BE2C (cell line): ENCODE data around the gene NUP153.
A peak's percentile ranks its signal among the peaks of the same experiment; 100 is the strongest.
"Not testable (repeated sequence)": the region's sequence is repeated elsewhere in the genome, so short reads cannot be mapped to it uniquely, and the experiment has no call there.

Experiments
- DNase-seq: peaks from one replicate; pipeline ENCODE4 v3.0.0-alpha.2; 2020
- H3K27me3 ChIP-seq: fragments of 250-450 bp; sonication (Bioruptor Pico); 2 replicates; pipeline ENCODE4 v1.5.1; 2020; ENCODE audit warnings: mild to moderate bottlenecking
- H3K36me3 ChIP-seq: fragments of 250-450 bp; sonication (Bioruptor Pico); 2 replicates; pipeline ENCODE4 v1.5.1; 2020; ENCODE audit warnings: mild to moderate bottlenecking
- H3K4me1 ChIP-seq: fragments of 250-450 bp; sonication (Bioruptor Pico); 2 replicates; pipeline ENCODE4 v1.5.1; 2020
- H3K4me3 ChIP-seq: 2 replicates; pipeline ENCODE4 v1.5.1; 2011; ENCODE audit warnings: low read depth, low read length
- H3K9me3 ChIP-seq: fragments of 250-450 bp; sonication (Bioruptor Pico); 2 replicates; pipeline ENCODE4 v1.5.1; 2020
- CTCF ChIP-seq: IDR thresholded peaks from 2 replicates; pipeline ENCODE4 v1.5.1; 2012; ENCODE audit warnings: mild to moderate bottlenecking, low read depth, low read length

Gene NUP153

DNA sequence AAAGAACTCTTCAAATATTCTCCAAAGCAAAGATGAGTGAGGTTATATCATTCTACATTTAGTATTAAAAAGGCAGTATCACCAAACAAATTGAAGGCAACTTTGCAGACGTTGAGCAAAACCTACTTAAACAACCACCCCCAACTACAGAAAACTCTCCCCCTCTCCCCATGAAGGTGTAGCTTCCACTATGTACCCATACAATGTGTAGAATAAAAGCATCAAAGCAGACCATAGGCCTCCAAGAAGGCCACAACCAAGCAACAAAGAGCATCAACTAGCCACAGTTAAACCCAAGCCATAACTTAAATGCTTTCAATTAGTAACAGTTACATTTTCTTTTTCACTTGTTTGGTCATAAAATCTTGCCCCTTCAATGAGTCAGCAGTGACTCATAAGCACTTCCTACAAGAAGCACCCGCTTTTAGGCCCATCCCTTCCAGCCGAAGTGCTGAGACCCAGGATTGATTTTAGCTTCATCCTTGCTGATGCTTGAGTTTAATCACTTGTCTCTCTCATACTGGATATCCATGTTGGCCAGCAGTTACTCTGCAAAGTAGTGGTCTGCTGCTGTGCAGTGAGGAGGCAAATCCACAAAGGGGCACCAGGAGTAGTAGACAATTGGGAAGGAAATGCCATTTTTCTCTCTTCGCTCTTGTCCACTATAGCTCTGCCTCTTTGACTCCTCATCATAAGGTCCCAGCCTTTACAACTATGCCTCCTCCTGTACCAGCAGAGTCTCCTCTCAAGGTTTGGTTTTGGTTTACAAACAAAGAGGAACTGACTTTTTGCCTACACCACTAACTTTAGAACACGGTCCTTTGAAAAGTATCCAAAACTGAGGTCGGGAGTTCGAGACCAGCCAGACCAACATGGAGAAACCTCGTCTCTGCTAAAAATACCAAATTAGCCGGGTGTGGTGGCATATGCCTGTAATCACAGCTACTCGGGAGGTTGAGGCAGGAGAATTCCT lies 8.4 kb upstream of the NUP153 start:
- Histone ChIP-seq H3K9me3 (no peaks in the 10 kb centered on the region), H3K27me3 (no peaks in the 10 kb centered on the region), H3K4me3 (no peak overlapping the region), H3K36me3 (no peaks in the 10 kb centered on the region), H3K4me1 (no peaks in the 10 kb centered on the region)
- TF ChIP-seq CTCF: no peak
- DNase-seq: no peak

DNA sequence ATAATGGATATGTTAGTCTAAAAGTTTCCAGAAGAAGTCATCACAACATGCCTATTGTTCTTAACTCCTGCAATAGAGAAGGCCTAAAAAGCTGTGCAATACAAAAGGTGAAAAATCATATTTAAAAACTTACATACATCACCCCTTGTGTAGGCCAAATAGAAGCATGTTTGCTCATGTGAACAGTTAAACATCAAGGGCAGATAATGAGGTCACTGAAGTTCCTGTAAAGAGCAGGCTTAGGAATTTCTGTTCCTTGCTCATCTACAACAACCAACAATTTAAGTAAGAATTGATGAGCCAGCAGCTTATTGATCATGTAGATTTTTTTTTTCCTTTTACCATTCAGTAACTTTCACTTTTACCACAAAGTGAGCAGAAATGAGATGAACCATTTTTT lies 7.5 kb upstream of the NUP153 start:
- no peak overlapping the region for H3K4me3 ChIP-seq
- no peak for TF ChIP-seq CTCF
- no peak for DNase-seq
- H3K4me1 ChIP-seq: no peaks in the 10 kb centered on the region
- no peaks in the 10 kb centered on the region for H3K36me3 ChIP-seq
- no peaks in the 10 kb centered on the region for H3K27me3 ChIP-seq
- no peaks in the 10 kb centered on the region for H3K9me3 ChIP-seq

GRCh38 chr6:17712576-17712975 lies 5.9 kb upstream of the NUP153 start:
- H3K27me3 ChIP-seq: no peaks in the 10 kb centered on the region
- no peak for TF ChIP-seq CTCF
- DNase-seq: no peak
- H3K4me1 ChIP-seq: no peaks in the 10 kb centered on the region
- H3K36me3 ChIP-seq: no peaks in the 10 kb centered on the region
- H3K4me3 ChIP-seq: no peak overlapping the region
- no peaks in the 10 kb centered on the region for H3K9me3 ChIP-seq

GRCh38 chr6:17710331-17710730 lies 3.6 kb upstream of the NUP153 start:
- no peak for DNase-seq
- TF ChIP-seq CTCF: no peak

DNA sequence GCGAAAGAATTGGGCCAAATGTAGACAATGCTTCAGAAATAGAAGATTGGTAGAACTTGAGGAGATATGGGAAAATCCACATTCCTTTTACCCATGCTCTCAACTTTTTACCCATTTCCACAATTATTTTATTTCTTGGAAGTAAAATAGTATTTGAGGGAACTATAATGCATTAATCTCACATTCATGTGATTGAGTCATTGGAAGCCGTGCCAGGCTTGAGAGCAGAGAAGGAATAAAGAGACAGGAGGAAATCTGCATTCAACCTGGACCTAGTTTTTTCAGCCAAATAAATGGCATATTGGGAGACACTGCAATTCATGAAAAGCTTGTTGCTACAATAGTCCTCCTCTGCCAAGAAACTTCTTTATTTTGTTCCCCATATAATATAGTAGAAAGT lies 2.8 kb upstream of the NUP153 start:
- no peaks in the 10 kb centered on the region for H3K9me3 ChIP-seq
- TF ChIP-seq CTCF: no peak
- H3K36me3 ChIP-seq: no peaks in the 10 kb centered on the region

More at GRCh38 chr6:17710331-17710730, 3.6 kb upstream of the NUP153 start:
- Histone ChIP-seq H3K27me3 (no peaks in the 10 kb centered on the region), H3K4me3 (no peak overlapping the region), H3K36me3 (no peaks in the 10 kb centered on the region), H3K4me1 (no peaks in the 10 kb centered on the region), H3K9me3 (no peaks in the 10 kb centered on the region)

DNA sequence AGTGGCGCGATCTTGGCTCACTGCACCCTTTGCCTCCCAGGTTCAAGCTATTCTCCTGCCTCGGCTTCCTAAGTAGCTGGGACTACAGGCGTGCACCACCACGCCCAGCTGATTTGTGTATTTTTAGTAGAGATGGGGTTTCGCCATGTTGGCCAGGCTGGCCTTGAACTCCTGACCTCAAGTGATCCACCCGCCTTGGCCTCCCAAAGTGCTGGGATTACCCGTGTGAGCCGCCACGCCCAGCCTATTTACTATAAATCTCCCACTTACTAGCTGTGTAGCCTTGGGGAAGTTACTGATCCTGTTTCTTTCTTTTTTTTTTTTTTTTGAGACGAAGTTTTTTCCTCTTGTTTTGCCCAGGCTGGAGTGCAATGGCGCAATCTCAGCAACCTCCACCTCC lies 1.3 kb upstream of the NUP153 start:
- not testable (repeated sequence) for H3K4me3 ChIP-seq, H3K27me3 ChIP-seq, H3K9me3 ChIP-seq, H3K4me1 ChIP-seq, DNase-seq, H3K36me3 ChIP-seq

More for the DNA sequence above, 2.8 kb upstream of the NUP153 start:
- Histone ChIP-seq H3K27me3 (no peaks in the 10 kb centered on the region), H3K4me1 (no peaks in the 10 kb centered on the region), H3K4me3 (no peak overlapping the region)
- no peak for DNase-seq

- Histone ChIP-seq H3K4me1 (peaks cover 8% of the 10 kb centered on the region), H3K27me3 (no peaks in the 10 kb centered on the region), H3K4me3 (peak overlapping the region; percentile 75), H3K36me3 (no peaks in the 10 kb centered on the region), H3K9me3 (no peaks in the 10 kb centered on the region)
- no peak for TF ChIP-seq CTCF
- DNase-seq: no peak
Measured at GRCh38 chr6:17707371-17707651, 586 bp upstream of the NUP153 start.
